ENCODE data around the gene TMEM184B. TPM values are rescaled to one million over a fixed set of nuclear protein-coding genes. Genes with fewer than 3 reads are reported as not detected.

The TMEM184B gene
- total RNA-seq, 1 experiment from 2014 or later, result 192 TPM

DNA sequence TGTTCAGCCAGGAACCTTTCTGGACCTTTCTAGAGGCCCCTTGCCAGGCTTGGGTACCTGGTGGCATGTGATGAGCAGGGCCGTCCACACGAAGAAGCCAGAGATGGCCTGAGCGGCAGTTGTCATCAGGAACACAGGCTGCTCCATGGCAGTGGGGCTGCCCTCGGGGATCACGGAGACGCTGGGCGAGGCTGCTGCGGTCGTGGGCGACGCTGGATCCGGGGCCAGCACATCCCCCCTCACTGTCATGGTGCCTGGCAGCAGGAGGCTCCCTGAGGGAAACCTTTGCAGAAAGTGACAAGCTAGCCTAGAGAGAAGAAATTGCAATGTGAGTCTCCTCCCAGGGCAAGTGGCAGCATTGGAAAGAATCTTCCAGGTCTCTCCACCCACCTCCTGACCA lies 25.1 kb downstream of the TMEM184B start:
- H3K27me3 ChIP-seq (ENCODE audit: insufficient read depth, low read depth), result no peaks in the 10 kb centered on the region
- H2AFZ ChIP-seq, result no peak overlapping the region
- H3K27ac ChIP-seq, result no peak overlapping the region
- H3F3A ChIP-seq (ENCODE audit: insufficient read depth, low read depth), result peaks cover 9% of the 10 kb centered on the region; the same call in 1 of the 2 replicates
- no peak overlapping the region for H3K4me3 ChIP-seq
- H3K4me2 ChIP-seq, result no peak overlapping the region
- no TSS peak for BruUV-seq (replicated peaks)
- POLR2A ChIA-PET (ENCODE audit: unreplicated experiment), result no interaction called here
- intact Hi-C loops (cut with micrococcal nuclease; ENCODE audit: unreplicated experiment), result no loop called here
- H3K9me3 ChIP-seq (ENCODE audit: insufficient read depth, low read depth), result no peaks in the 10 kb centered on the region
- H3K4me1 ChIP-seq (replicated peaks; ENCODE audit: insufficient read depth), result no peaks in the 10 kb centered on the region
- TF ChIP-seq, protein P1, sequence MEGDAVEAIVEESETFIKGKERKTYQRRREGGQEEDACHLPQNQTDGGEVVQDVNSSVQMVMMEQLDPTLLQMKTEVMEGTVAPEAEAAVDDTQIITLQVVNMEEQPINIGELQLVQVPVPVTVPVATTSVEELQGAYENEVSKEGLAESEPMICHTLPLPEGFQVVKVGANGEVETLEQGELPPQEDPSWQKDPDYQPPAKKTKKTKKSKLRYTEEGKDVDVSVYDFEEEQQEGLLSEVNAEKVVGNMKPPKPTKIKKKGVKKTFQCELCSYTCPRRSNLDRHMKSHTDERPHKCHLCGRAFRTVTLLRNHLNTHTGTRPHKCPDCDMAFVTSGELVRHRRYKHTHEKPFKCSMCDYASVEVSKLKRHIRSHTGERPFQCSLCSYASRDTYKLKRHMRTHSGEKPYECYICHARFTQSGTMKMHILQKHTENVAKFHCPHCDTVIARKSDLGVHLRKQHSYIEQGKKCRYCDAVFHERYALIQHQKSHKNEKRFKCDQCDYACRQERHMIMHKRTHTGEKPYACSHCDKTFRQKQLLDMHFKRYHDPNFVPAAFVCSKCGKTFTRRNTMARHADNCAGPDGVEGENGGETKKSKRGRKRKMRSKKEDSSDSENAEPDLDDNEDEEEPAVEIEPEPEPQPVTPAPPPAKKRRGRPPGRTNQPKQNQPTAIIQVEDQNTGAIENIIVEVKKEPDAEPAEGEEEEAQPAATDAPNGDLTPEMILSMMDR (conservative IDR thresholded peaks at IDR 0.05), result no peak
- TF ChIP-seq EZH2 (IDR thresholded peaks at IDR 0.05; ENCODE audit: low read depth), result no peak
- no peaks in the 10 kb centered on the region for H3K9me2 ChIP-seq (ENCODE audit: insufficient read depth)
- H4K20me1 ChIP-seq (ENCODE audit: insufficient read depth), result peaks cover 37% of the 10 kb centered on the region
- CTCF ChIA-PET, result no interaction called here
- H3K36me3 ChIP-seq (ENCODE audit: low read depth), result peaks cover 43% of the 10 kb centered on the region; the same call in 1 of the 2 replicates
- DNase-seq, result no peak
- H3K79me2 ChIP-seq (ENCODE audit: low read depth), result peaks cover 49% of the 10 kb centered on the region

DNA sequence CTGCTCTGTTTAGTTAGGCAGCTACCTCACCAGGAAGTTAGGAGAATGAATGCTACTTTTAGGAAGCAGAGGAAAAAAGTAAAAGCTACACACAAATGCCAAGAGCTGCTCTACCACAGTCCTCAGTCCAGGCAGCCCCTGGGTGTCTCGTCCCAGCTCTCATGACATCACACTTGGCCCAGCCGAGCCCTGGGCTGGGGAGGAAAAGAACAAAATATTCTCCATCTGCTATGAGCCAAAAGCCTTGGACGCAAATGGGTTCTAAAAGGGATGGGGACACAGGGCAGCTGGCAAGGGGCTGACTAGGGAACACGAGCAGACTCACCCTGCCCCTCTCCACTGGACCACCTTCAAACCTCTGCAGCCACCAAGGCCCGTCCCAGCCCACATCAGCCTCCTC lies 26.1 kb downstream of the TMEM184B start:
- no peaks in the 10 kb centered on the region for H3K9me3 ChIP-seq (ENCODE audit: insufficient read depth, low read depth)

DNA sequence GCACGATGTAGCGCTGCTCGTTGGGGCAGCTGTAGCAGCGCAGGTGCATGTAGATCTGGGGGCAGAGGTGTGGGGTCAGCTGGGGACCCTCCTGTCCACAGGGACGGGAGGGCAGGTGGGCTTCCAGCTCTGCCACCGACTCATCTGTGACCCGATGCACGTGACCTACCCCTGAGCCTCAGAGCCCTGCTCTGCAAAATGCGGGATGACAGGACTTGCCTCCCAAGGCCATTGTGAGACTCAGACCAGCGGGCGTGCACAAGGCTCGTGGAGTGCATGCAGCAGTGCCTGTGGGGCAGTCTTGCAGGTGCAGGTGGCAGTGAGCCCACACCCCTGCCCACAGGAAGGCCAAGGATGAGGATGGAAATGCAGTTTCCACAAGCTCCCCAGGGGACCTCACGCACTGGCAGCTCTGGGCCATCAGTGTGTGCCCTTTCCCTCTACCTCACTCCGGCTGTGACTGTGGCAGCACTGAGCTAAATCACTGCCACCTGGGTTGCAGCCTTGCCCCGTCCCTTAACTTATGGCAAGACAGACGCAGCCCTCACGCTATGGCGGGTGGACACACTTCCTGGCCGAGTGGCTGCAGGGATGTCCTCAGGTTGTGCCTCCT lies 26.7 kb downstream of the TMEM184B start:
- Histone ChIP-seq H3K27ac (no peak overlapping the region), H3K4me2 (no peak overlapping the region), H2AFZ (no peak overlapping the region), H4K20me1 (ENCODE audit: insufficient read depth) (peaks cover 31% of the 10 kb centered on the region), H3K4me1 (replicated peaks; ENCODE audit: insufficient read depth) (peaks cover 15% of the 10 kb centered on the region), H3K36me3 (ENCODE audit: low read depth) (peaks cover 31% of the 10 kb centered on the region; the same call in 1 of the 2 replicates), H3K79me2 (ENCODE audit: low read depth) (peaks cover 34% of the 10 kb centered on the region), H3K4me3 (no peak overlapping the region), H3F3A (ENCODE audit: insufficient read depth, low read depth) (peaks cover 25% of the 10 kb centered on the region), H3K9me3 (ENCODE audit: insufficient read depth, low read depth) (no peaks in the 10 kb centered on the region), H3K27me3 (ENCODE audit: insufficient read depth, low read depth) (no peaks in the 10 kb centered on the region), H3K9me2 (ENCODE audit: insufficient read depth) (no peaks in the 10 kb centered on the region)
- no TSS peak for BruUV-seq (replicated peaks)
- TF ChIP-seq, protein P1 (conservative IDR thresholded peaks at IDR 0.05), result no peak
- TF ChIP-seq EZH2 (IDR thresholded peaks at IDR 0.05; ENCODE audit: low read depth), result no peak
- POLR2A ChIA-PET (ENCODE audit: unreplicated experiment), result interaction anchor here (0.6 kb wide), 2 partner anchors 25 to 43 kb away, joined by 4 to 6 read pairs; no protein-coding TSS in a partner anchor
- intact Hi-C loops (cut with micrococcal nuclease; ENCODE audit: unreplicated experiment), result no loop called here
- DNase-seq, result no peak
- CTCF ChIA-PET, result no interaction called here

More for the DNA sequence above, 26.1 kb downstream of the TMEM184B start:
- POLR2A ChIA-PET (ENCODE audit: unreplicated experiment), result interaction anchor here (0.6 kb wide), 1 partner anchor 25 kb away, joined by 4 read pairs; no protein-coding TSS in a partner anchor
- H3K27ac ChIP-seq, result no peak overlapping the region
- intact Hi-C loops (cut with micrococcal nuclease; ENCODE audit: unreplicated experiment), result no loop called here
- H3F3A ChIP-seq (ENCODE audit: insufficient read depth, low read depth), result peaks cover 19% of the 10 kb centered on the region
- DNase-seq, result no peak
- BruUV-seq (replicated peaks), result no TSS peak
- H3K4me2 ChIP-seq, result no peak overlapping the region
- H3K4me1 ChIP-seq (replicated peaks; ENCODE audit: insufficient read depth), result peaks cover 9% of the 10 kb centered on the region; the same call in 1 of the 2 replicates
- H3K36me3 ChIP-seq (ENCODE audit: low read depth), result peaks cover 33% of the 10 kb centered on the region; the same call in 1 of the 2 replicates
- TF ChIP-seq, protein P1 (conservative IDR thresholded peaks at IDR 0.05), result no peak
- TF ChIP-seq EZH2 (IDR thresholded peaks at IDR 0.05; ENCODE audit: low read depth), result no peak
- H3K79me2 ChIP-seq (ENCODE audit: low read depth), result peaks cover 39% of the 10 kb centered on the region
- H4K20me1 ChIP-seq (ENCODE audit: insufficient read depth), result peaks cover 31% of the 10 kb centered on the region
- no peaks in the 10 kb centered on the region for H3K27me3 ChIP-seq (ENCODE audit: insufficient read depth, low read depth)
- CTCF ChIA-PET, result no interaction called here
- no peak overlapping the region for H3K4me3 ChIP-seq
- no peaks in the 10 kb centered on the region for H3K9me2 ChIP-seq (ENCODE audit: insufficient read depth)
- no peak overlapping the region for H2AFZ ChIP-seq

Measured in PC-9 (cell line).